HepG2 (cell line): ENCODE results near the gene DUOXA1.

Experiments used
- EZH2 ChIP-seq: conservative IDR thresholded peaks from 2 replicates; pipeline ENCODE4 v1.6.1; 2012; ENCODE audit warnings: mild to moderate bottlenecking, low read depth, low read length, moderate library complexity
- SRSF9 ChIP-seq: fragments of 200-400 bp; formaldehyde crosslinking; IDR thresholded peaks from 2 replicates; pipeline ENCODE4 v1.6.1; 2018; ENCODE audit warnings: borderline replicate concordance, mild to moderate bottlenecking, low read depth, low read length; ENCODE audit not compliant: insufficient read depth, poor library complexity, severe bottlenecking
- ZNF124 ChIP-seq: sonication (generic); formaldehyde crosslinking; IDR thresholded peaks from 2 replicates; pipeline ENCODE4 v1.4.0; 2020; ENCODE audit warnings: missing genetic modification reagents
- ZNF331 ChIP-seq: sonication (generic); formaldehyde crosslinking; IDR thresholded peaks from 2 replicates; pipeline ENCODE4 v1.4.0; 2020; ENCODE audit warnings: missing genetic modification reagents
- TF ChIP-seq, protein P1 (sequence below): sonication (generic); formaldehyde crosslinking; IDR thresholded peaks from 2 replicates; pipeline ENCODE4 v1.9.0; 2021; ENCODE audit warnings: mild to moderate bottlenecking, missing genetic modification reagents
- TF ChIP-seq, protein P2 (sequence below): sonication (generic); formaldehyde crosslinking; IDR thresholded peaks from 2 replicates; pipeline ENCODE4 v1.5.0; 2020; ENCODE audit warnings: mild to moderate bottlenecking, missing genetic modification reagents, moderate library complexity

DNA sequence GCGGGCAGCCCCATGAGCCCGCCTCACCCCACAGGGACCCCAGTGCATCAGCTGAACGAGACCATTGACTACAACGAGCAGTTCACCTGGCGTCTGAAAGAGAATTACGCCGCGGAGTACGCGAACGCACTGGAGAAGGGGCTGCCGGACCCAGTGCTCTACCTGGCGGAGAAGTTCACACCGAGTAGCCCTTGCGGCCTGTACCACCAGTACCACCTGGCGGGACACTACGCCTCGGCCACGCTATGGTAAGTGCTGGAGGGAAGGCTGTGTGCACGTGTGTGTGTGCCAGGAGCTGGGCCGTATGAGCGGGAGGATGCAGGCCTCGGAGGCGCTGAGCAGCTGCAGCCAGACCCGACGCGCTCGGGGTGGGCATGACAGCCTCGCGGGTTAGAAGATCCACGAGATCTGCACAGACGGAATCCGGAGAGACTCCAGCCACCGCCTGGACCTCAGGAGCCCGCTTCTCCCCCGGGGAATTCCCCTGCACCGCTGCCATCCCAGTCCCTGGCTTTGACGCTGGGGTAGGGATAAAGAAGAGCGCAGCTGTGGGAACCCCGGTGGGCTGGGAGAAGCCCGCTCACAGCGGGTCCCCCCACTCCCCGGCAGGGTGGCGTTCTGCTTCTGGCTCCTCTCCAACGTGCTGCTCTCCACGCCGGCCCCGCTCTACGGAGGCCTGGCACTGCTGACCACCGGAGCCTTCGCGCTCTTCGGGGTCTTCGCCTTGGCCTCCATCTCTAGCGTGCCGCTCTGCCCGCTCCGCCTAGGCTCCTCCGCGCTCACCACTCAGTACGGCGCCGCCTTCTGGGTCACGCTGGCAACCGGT is 13.0 kb downstream of the DUOXA1 start:
- TF ChIP-seq, protein P1, sequence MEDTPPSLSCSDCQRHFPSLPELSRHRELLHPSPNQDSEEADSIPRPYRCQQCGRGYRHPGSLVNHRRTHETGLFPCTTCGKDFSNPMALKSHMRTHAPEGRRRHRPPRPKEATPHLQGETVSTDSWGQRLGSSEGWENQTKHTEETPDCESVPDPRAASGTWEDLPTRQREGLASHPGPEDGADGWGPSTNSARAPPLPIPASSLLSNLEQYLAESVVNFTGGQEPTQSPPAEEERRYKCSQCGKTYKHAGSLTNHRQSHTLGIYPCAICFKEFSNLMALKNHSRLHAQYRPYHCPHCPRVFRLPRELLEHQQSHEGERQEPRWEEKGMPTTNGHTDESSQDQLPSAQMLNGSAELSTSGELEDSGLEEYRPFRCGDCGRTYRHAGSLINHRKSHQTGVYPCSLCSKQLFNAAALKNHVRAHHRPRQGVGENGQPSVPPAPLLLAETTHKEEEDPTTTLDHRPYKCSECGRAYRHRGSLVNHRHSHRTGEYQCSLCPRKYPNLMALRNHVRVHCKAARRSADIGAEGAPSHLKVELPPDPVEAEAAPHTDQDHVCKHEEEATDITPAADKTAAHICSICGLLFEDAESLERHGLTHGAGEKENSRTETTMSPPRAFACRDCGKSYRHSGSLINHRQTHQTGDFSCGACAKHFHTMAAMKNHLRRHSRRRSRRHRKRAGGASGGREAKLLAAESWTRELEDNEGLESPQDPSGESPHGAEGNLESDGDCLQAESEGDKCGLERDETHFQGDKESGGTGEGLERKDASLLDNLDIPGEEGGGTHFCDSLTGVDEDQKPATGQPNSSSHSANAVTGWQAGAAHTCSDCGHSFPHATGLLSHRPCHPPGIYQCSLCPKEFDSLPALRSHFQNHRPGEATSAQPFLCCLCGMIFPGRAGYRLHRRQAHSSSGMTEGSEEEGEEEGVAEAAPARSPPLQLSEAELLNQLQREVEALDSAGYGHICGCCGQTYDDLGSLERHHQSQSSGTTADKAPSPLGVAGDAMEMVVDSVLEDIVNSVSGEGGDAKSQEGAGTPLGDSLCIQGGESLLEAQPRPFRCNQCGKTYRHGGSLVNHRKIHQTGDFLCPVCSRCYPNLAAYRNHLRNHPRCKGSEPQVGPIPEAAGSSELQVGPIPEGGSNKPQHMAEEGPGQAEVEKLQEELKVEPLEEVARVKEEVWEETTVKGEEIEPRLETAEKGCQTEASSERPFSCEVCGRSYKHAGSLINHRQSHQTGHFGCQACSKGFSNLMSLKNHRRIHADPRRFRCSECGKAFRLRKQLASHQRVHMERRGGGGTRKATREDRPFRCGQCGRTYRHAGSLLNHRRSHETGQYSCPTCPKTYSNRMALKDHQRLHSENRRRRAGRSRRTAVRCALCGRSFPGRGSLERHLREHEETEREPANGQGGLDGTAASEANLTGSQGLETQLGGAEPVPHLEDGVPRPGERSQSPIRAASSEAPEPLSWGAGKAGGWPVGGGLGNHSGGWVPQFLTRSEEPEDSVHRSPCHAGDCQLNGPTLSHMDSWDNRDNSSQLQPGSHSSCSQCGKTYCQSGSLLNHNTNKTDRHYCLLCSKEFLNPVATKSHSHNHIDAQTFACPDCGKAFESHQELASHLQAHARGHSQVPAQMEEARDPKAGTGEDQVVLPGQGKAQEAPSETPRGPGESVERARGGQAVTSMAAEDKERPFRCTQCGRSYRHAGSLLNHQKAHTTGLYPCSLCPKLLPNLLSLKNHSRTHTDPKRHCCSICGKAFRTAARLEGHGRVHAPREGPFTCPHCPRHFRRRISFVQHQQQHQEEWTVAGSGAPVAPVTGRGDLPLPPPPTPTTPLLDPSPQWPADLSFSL, result no peak
- TF ChIP-seq ZNF331 (CRISPR knock-in tag), result no peak
- TF ChIP-seq, protein P2, sequence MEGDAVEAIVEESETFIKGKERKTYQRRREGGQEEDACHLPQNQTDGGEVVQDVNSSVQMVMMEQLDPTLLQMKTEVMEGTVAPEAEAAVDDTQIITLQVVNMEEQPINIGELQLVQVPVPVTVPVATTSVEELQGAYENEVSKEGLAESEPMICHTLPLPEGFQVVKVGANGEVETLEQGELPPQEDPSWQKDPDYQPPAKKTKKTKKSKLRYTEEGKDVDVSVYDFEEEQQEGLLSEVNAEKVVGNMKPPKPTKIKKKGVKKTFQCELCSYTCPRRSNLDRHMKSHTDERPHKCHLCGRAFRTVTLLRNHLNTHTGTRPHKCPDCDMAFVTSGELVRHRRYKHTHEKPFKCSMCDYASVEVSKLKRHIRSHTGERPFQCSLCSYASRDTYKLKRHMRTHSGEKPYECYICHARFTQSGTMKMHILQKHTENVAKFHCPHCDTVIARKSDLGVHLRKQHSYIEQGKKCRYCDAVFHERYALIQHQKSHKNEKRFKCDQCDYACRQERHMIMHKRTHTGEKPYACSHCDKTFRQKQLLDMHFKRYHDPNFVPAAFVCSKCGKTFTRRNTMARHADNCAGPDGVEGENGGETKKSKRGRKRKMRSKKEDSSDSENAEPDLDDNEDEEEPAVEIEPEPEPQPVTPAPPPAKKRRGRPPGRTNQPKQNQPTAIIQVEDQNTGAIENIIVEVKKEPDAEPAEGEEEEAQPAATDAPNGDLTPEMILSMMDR (CRISPR knock-in tag), result no peak
- TF ChIP-seq ZNF124 (CRISPR knock-in tag), result no peak
- TF ChIP-seq EZH2, result no peak
- no peak for TF ChIP-seq SRSF9
